Measurements from ENCODE around the gene LIMS3. TPM values are rescaled to one million over a fixed set of nuclear protein-coding genes. Genes with fewer than 3 reads are reported as not detected.

The LIMS3 gene, protein sequence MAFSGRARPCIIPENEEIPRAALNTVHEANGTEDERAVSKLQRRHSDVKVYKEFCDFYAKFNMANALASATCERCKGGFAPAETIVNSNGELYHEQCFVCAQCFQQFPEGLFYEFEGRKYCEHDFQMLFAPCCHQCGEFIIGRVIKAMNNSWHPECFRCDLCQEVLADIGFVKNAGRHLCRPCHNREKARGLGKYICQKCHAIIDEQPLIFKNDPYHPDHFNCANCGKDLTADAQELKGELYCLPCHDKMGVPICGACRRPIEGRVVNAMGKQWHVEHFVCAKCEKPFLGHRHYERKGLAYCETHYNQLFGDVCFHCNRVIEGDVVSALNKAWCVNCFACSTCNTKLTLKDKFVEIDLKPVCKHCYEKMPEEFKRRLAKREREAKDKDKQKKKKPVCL
- total RNA-seq, result 3.6 and 10.8 TPM in 2 replicates

DNA sequence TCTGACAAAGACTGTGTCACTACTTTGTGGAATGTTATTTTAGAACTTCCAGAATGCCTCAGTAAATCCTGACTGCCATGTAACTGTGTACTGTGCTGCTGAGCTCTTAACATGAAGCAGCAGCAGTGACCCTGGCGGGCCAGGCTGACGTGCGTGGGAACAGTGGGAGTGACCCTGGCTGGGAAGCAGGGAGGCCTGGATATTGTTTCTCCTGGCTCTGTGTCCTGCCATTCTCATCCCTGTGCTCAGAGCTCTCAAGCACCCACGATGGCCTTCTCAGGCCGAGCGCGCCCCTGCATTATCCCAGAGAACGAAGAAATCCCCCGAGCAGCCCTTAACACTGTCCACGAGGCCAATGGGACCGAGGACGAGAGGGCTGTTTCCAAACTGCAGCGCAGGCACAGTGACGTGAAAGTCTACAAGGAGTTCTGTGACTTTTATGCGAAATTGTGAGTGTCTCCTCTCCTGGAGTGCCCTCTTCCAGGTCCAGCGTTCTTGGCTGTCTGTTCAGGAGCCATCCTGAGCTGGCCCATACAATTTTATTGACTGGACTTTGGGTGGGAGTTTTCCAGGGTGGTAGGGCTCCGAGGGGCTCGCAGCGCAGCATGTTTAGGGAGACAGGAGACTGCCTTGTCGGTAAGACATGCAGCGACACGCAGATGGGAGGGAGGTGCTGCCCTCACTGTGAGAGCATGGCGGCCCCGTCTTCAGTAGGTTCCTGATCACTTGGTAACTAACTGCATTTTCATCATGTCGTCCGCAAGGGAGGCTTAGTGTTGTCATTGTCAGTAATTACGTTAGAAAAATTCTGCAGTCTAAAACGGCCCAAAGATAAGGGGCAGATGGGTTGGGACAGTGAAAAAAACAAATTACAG is at the start of gene LIMS3:
Gene LIMS3 (plus strand): TSS at position 227 of the 875 bp plus-strand sequence. CDS start 41 bp downstream, at position 268.

Other genes starting within 250 kb of the LIMS3 start
- gene RGPD5, start 104.4 kb upstream of the LIMS3 start, total RNA-seq, result 56.1 and 62.6 TPM in 2 replicates
- 0.30 and 1.2 TPM in 2 replicates for gene MALL, start 217.1 kb downstream of the LIMS3 start, total RNA-seq